HepG2 (cell line): ENCODE measurements around the gene PCBP1. TPM values are rescaled to one million over a fixed set of nuclear protein-coding genes. Genes with fewer than 3 reads are reported as not detected.

ENCODE experiments used
- ARNT2 ChIP-seq: sonication (generic); formaldehyde crosslinking; IDR thresholded peaks from 2 replicates; pipeline ENCODE4 v1.8.0; 2022; ENCODE audit warnings: mild to moderate bottlenecking, low read depth, missing genetic modification reagents, moderate library complexity
- CREB1 ChIP-seq, 2 experiments: fragments of 450-650 bp in 1 of 2; IDR thresholded peaks; 2 replicates each; pipeline ENCODE4 v1.6.1; 2016 to 2017; ENCODE audit warnings: control low read depth in 1 of 2, mild to moderate bottlenecking in 1 of 2, missing compliant biosample characterization in 1 of 2, missing genetic modification characterization in 1 of 2
- DPF2 ChIP-seq: sonication (generic); formaldehyde crosslinking; IDR thresholded peaks from 2 replicates; pipeline ENCODE4 v1.4.0; 2020; ENCODE audit warnings: mild to moderate bottlenecking, low read depth, missing genetic modification reagents, borderline replicate concordance
- EP300 ChIP-seq, 3 experiments: sonication (generic) in 1 of 3; formaldehyde crosslinking in 1 of 3; IDR thresholded peaks; 2 replicates each; pipeline versions ENCODE4 v1.5.1 to v1.6.1; 2011 to 2020; ENCODE audit warnings: low read depth in 2 of 3, low read length in 2 of 3, borderline replicate concordance in 1 of 3, improper control_type of control experiment in 1 of 3, mild to moderate bottlenecking in 1 of 3, missing genetic modification reagents in 1 of 3, moderate library complexity in 1 of 3
- ERF ChIP-seq: IDR thresholded peaks from 2 replicates; pipeline ENCODE4 v1.6.1; 2018; ENCODE audit warnings: missing biosample characterization, missing genetic modification reagents
- FOXA1 ChIP-seq, 2 experiments: fragments of 450-650 bp in 1 of 2; sonication (generic) in 1 of 2; formaldehyde crosslinking in 1 of 2; IDR thresholded peaks; 2 replicates each; pipeline versions ENCODE4 v1.4.0 to v1.6.1; 2016 to 2020; ENCODE audit warnings: missing genetic modification reagents in 1 of 2
- GATA4 ChIP-seq: sonication (generic); IDR thresholded peaks from 2 replicates; pipeline ENCODE4 v1.6.1; 2016; ENCODE audit warnings: antibody characterized with exemption, low read depth, borderline replicate concordance
- HMGA1 ChIP-seq: sonication (generic); formaldehyde crosslinking; conservative IDR thresholded peaks from 2 replicates; pipeline ENCODE4 v1.4.0; 2020; ENCODE audit warnings: missing genetic modification reagents
- HNRNPL ChIP-seq: fragments of 200-400 bp; formaldehyde crosslinking; IDR thresholded peaks from 2 replicates; pipeline ENCODE4 v1.6.1; 2017; ENCODE audit warnings: mild to moderate bottlenecking, low read depth, low read length
- IKZF1 ChIP-seq: fragments of 450-650 bp; IDR thresholded peaks from 2 replicates; pipeline ENCODE4 v1.7.1; 2016
- IRF2 ChIP-seq: IDR thresholded peaks from 2 replicates; pipeline ENCODE4 v1.6.1; 2018; ENCODE audit warnings: missing genetic modification reagents, missing compliant biosample characterization
- KLF13 ChIP-seq: sonication (generic); formaldehyde crosslinking; IDR thresholded peaks from 2 replicates; pipeline ENCODE4 v1.4.0; 2020; ENCODE audit warnings: mild to moderate bottlenecking, missing genetic modification reagents
- MAZ ChIP-seq, 2 experiments: sonication (generic) in 1 of 2; formaldehyde crosslinking in 1 of 2; IDR thresholded peaks; 2 replicates each; pipeline versions ENCODE4 v1.5.0 to v1.6.1; 2012 to 2020; ENCODE audit warnings: low read depth in 2 of 2, mild to moderate bottlenecking in 2 of 2, borderline replicate concordance in 1 of 2, improper control_type of control experiment in 1 of 2, low read length in 1 of 2, missing genetic modification reagents in 1 of 2, moderate library complexity in 1 of 2
- MBD4 ChIP-seq: IDR thresholded peaks from 2 replicates; pipeline ENCODE4 v1.6.1; 2012; ENCODE audit warnings: low read length, inconsistent platforms, borderline replicate concordance
- MIXL1 ChIP-seq: IDR thresholded peaks from 2 replicates; pipeline ENCODE4 v1.6.1; 2016
- NCOR1 ChIP-seq: fragments of 200-600 bp; sonication (generic); IDR thresholded peaks from 2 replicates; pipeline ENCODE4 v1.7.0; 2017; ENCODE audit warnings: antibody characterized with exemption, low read length, borderline replicate concordance
- NFKBIZ ChIP-seq: IDR thresholded peaks from 2 replicates; pipeline ENCODE4 v1.6.1; 2018; ENCODE audit warnings: missing genetic modification reagents, missing compliant biosample characterization
- PAF1 ChIP-seq: IDR thresholded peaks from 2 replicates; pipeline ENCODE4 v1.6.1; 2016; ENCODE audit warnings: missing genetic modification reagents, missing compliant biosample characterization
- PHF5A ChIP-seq: IDR thresholded peaks from one replicate; pipeline ENCODE4 v1.6.1; 2018; ENCODE audit warnings: low read depth, missing genetic modification reagents; ENCODE audit not compliant: unreplicated experiment
- PHF8 ChIP-seq: sonication (generic); formaldehyde crosslinking; IDR thresholded peaks from 2 replicates; pipeline ENCODE4 v1.5.0; 2020; ENCODE audit warnings: missing genetic modification reagents
- SOX6 ChIP-seq, 2 experiments: fragments of 450-650 bp in 1 of 2; sonication (generic) in 1 of 2; formaldehyde crosslinking in 1 of 2; IDR thresholded peaks; 2 replicates each; pipeline versions ENCODE4 v1.4.0 to v1.6.1; 2017 to 2020; ENCODE audit warnings: antibody characterized with exemption in 1 of 2, mild to moderate bottlenecking in 1 of 2, missing genetic modification reagents in 1 of 2
- SRSF1 ChIP-seq: fragments of 200-400 bp; formaldehyde crosslinking; optimal IDR thresholded peaks from 2 replicates; pipeline ENCODE3; 2017; ENCODE audit warnings: mild to moderate bottlenecking, low read depth, low read length, moderate library complexity
- TEAD3 ChIP-seq: optimal IDR thresholded peaks from 2 replicates; pipeline ENCODE3; 2016; ENCODE audit warnings: borderline replicate concordance
- THAP7 ChIP-seq: sonication (generic); formaldehyde crosslinking; IDR thresholded peaks from 2 replicates; pipeline ENCODE4 v1.8.1; 2023; ENCODE audit warnings: mild to moderate bottlenecking, missing genetic modification reagents
- ZBTB38 ChIP-seq: sonication (generic); formaldehyde crosslinking; IDR thresholded peaks from 2 replicates; pipeline ENCODE4 v1.5.1; 2020; ENCODE audit warnings: mild to moderate bottlenecking, missing genetic modification reagents
- ZNF12 ChIP-seq: sonication (generic); formaldehyde crosslinking; IDR thresholded peaks from 2 replicates; pipeline ENCODE4 v1.5.0; 2020; ENCODE audit warnings: missing genetic modification reagents
- ZNF256 ChIP-seq: sonication (generic); formaldehyde crosslinking; conservative IDR thresholded peaks from 2 replicates; pipeline ENCODE4 v1.4.0; 2020; ENCODE audit warnings: missing genetic modification reagents
- ZNF274 ChIP-seq: sonication (generic); formaldehyde crosslinking; IDR thresholded peaks from 2 replicates; pipeline ENCODE4 v1.5.1; 2020; ENCODE audit warnings: mild to moderate bottlenecking, missing genetic modification reagents
- ZNF570 ChIP-seq: sonication (generic); formaldehyde crosslinking; IDR thresholded peaks from 2 replicates; pipeline ENCODE4 v1.4.0; 2020; ENCODE audit warnings: mild to moderate bottlenecking, missing genetic modification reagents, borderline replicate concordance
- ZNF724P ChIP-seq: sonication (generic); formaldehyde crosslinking; IDR thresholded peaks from 2 replicates; pipeline ENCODE4 v1.8.0; 2022; ENCODE audit warnings: missing genetic modification reagents, borderline replicate concordance
- ZNF839 ChIP-seq: sonication (generic); formaldehyde crosslinking; IDR thresholded peaks from 2 replicates; pipeline ENCODE4 v1.4.0; 2020; ENCODE audit warnings: missing genetic modification reagents, mild to moderate bottlenecking, borderline replicate concordance
- ZSCAN29 ChIP-seq: sonication (generic); formaldehyde crosslinking; conservative IDR thresholded peaks from 2 replicates; pipeline ENCODE4 v1.4.0; 2020; ENCODE audit warnings: mild to moderate bottlenecking, missing genetic modification reagents
- polyA plus RNA-seq, 8 experiments: library from polyadenylated mRNA; depleted of rRNA in 3 of 8; stranded (reverse) in 7 of 8; unstranded in 1 of 8; fragments of >200 nt; fragmentation: Illumina TruSeq in 4 of 8; extraction: Trizol in 4 of 8; gene quantifications; 2 replicates each; pipeline versions ENCODE4 v1.2.1 to v1.2.3, GENCODE V29; 2011 to 2016; ENCODE audit warnings: low read depth in 4 of 8, missing spikeins in 1 of 8, mixed read lengths in 1 of 8; ENCODE audit not compliant: insufficient read depth in 1 of 8
- total RNA-seq, 5 experiments: library from RNA; depleted of rRNA; stranded (reverse); fragments of >200 nt; fragmentation: Illumina TruSeq; extraction: Trizol; gene quantifications; 2 replicates each; pipeline ENCODE4 v1.2.3, GENCODE V29; 2016; ENCODE audit warnings: low read depth in 1 of 5

PCBP1 gene
- total and polyA plus RNA-seq, 2 of the 13 experiments (the other 11 are each of a cell fraction or from before 2014, with no cell fraction given): 32.0 to 137 TPM

DNA sequence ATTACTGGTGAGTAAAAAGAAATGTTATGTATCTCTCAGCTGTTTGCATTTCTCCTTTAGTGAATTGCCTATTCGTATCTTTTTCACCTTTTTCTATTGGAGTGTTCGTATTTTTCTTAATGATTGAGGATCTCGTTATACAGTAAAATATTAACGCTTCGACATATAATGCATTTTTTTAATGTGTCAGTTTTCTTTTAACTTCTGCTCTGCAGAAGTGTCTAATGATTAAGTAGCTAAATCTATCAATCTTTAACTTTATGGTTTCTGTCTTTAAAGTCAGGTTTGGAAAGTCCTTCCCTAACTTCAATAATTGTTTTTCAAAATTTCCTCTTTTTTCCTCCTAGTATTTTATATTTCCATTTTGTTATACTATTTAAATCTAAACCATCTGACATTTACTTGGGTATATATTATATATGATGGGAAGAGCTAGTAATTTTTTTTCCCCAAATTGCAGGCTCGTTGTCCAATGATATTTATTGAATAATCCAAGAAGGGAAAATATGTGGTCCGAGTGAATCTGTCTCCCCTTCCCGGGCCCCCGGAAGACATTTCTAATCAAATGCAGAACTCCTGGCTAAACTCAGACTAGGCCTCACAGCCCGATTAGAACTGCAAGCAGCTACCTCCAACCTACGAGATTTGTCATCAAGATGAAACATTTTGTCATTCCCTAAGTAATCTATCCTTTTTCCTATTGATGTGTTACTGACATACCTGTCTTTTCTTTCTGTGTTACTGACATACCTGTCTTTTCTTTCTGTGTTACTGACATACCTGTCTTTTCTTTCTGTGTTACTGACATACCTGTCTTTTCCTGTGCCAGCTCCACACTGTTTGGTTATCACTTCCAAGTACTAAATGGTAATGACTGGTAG, 17.2 kb downstream of the PCBP1 start (continued):
- 0 out of 2 replicates have a peak, but pooled peaks have one; percentile 15 for TF ChIP-seq NCOR1
- TF ChIP-seq MAZ (IDR thresholded peaks at IDR 0.05; ENCODE audit: borderline replicate concordance, low read depth, low read length): no peak
- no peak for TF ChIP-seq MAZ (CRISPR knock-in tag; IDR thresholded peaks at IDR 0.05; ENCODE audit: low read depth)
- TF ChIP-seq ZNF256: no peak
- no peak for TF ChIP-seq ZNF274 (CRISPR knock-in tag)
- no peak for TF ChIP-seq MBD4
- peak; percentile 73 for TF ChIP-seq PHF8 (CRISPR knock-in tag)
- TF ChIP-seq ERF (CRISPR knock-in tag): peak; percentile 56; the same call in 1 of the 2 replicates
- TF ChIP-seq HMGA1: no peak
- TF ChIP-seq FOXA1 (IDR thresholded peaks at IDR 0.05): no peak
- TF ChIP-seq FOXA1 (CRISPR knock-in tag; IDR thresholded peaks at IDR 0.05): no peak
- TF ChIP-seq ZNF570 (CRISPR knock-in tag): no peak
- TF ChIP-seq ARNT2 (CRISPR knock-in tag): no peak
- TF ChIP-seq PAF1 (CRISPR knock-in tag): no peak
- TF ChIP-seq ZNF12: no peak
- no peak for TF ChIP-seq ZNF724P
- TF ChIP-seq EP300 (IDR thresholded peaks at IDR 0.05; ENCODE audit: low read depth in 2 of 2, low read length in 2 of 2): peak in 1 of 2 experiments; percentile 32; a peak in 1 of 4 replicates
- TF ChIP-seq EP300 (CRISPR knock-in tag; IDR thresholded peaks at IDR 0.05; ENCODE audit: borderline replicate concordance): no peak
- no peak for TF ChIP-seq GATA4
- no peak for TF ChIP-seq MIXL1 (CRISPR knock-in tag)
- peak; percentile 77 for TF ChIP-seq TEAD3 (CRISPR knock-in tag)
- TF ChIP-seq HNRNPL: no peak
- TF ChIP-seq IKZF1: no peak
- TF ChIP-seq ZSCAN29 (CRISPR knock-in tag): no peak
- TF ChIP-seq DPF2 (CRISPR knock-in tag): no peak
- peak; percentile 62 for TF ChIP-seq CREB1 (IDR thresholded peaks at IDR 0.05)
- peak; percentile 66 for TF ChIP-seq CREB1 (CRISPR knock-in tag; IDR thresholded peaks at IDR 0.05)
- peak; percentile 85 for TF ChIP-seq IRF2 (CRISPR knock-in tag)
- TF ChIP-seq ZNF839 (CRISPR knock-in tag): no peak
- TF ChIP-seq SOX6 (IDR thresholded peaks at IDR 0.05): no peak
- TF ChIP-seq SOX6 (CRISPR knock-in tag; IDR thresholded peaks at IDR 0.05): peak; percentile 20; the same call in 1 of the 2 replicates
- TF ChIP-seq NFKBIZ (CRISPR knock-in tag): no peak
- no peak for TF ChIP-seq THAP7
- no peak for TF ChIP-seq KLF13 (CRISPR knock-in tag)
- TF ChIP-seq SRSF1: no peak
- no peak for TF ChIP-seq ZBTB38 (CRISPR knock-in tag)
- TF ChIP-seq PHF5A (CRISPR knock-in tag): no peak
